NCI-H2196 treated with DMSO at 0.1 percent for 48 hours (cell line): ENCODE measurements around the gene RBM19.

Source experiments
- DNase-seq: peaks from one replicate; lab custom pipeline; 2025; ENCODE audit not compliant: unreplicated experiment; lab: John Stamatoyannopoulos, UW

RBM19 gene

GRCh38 chr12:113841786-113842185 lies 124.3 kb downstream of the RBM19 start:
- no peak for DNase-seq

GRCh38 chr12:113840401-113841042 lies 125.6 kb downstream of the RBM19 start:
- DNase-seq = no peak

GRCh38 chr12:113838896-113839295 lies 127.2 kb downstream of the RBM19 start:
- no peak for DNase-seq

GRCh38 chr12:113837528-113838296 lies 128.4 kb downstream of the RBM19 start:
- no peak for DNase-seq

GRCh38 chr12:113837084-113837483 lies 129.0 kb downstream of the RBM19 start:
- DNase-seq = no peak

GRCh38 chr12:113835896-113836295 lies 130.2 kb downstream of the RBM19 start:
- no peak for DNase-seq

- DNase-seq = no peak
Measured at GRCh38 chr12:113835433-113835832, 130.7 kb downstream of the RBM19 start.

- DNase-seq = no peak
Measured at GRCh38 chr12:113833422-113833821, 132.7 kb downstream of the RBM19 start.

GRCh38 chr12:113831476-113831875 lies 134.6 kb downstream of the RBM19 start:
- DNase-seq = no peak

- DNase-seq = no peak
Measured at GRCh38 chr12:113831016-113831415, 135.1 kb downstream of the RBM19 start.

- DNase-seq = no peak
Measured at GRCh38 chr12:113829212-113829611, 136.9 kb downstream of the RBM19 start.

- no peak for DNase-seq
Measured at GRCh38 chr12:113827539-113828114, 138.5 kb downstream of the RBM19 start.

- DNase-seq = no peak
Measured at GRCh38 chr12:113826805-113827538, 139.2 kb downstream of the RBM19 start.

GRCh38 chr12:113825705-113826104 lies 140.4 kb downstream of the RBM19 start:
- no peak for DNase-seq

- DNase-seq = no peak
Measured at GRCh38 chr12:113823816-113824215, 142.3 kb downstream of the RBM19 start.

- DNase-seq = no peak
Measured at GRCh38 chr12:113823016-113823415, 143.1 kb downstream of the RBM19 start.

- no peak for DNase-seq
Measured at GRCh38 chr12:113820842-113821241, 145.3 kb downstream of the RBM19 start.

GRCh38 chr12:113820309-113820708 lies 145.8 kb downstream of the RBM19 start:
- DNase-seq = no peak

GRCh38 chr12:113819495-113819894 lies 146.6 kb downstream of the RBM19 start:
- DNase-seq = no peak

GRCh38 chr12:113818833-113819232 lies 147.3 kb downstream of the RBM19 start:
- no peak for DNase-seq

GRCh38 chr12:113818283-113818682 lies 147.8 kb downstream of the RBM19 start:
- no peak for DNase-seq

GRCh38 chr12:113816866-113817265 lies 149.3 kb downstream of the RBM19 start:
- DNase-seq = no peak
